Measurements from ENCODE around the gene ERC1.
"Not testable (repeated sequence)": the region's sequence is repeated elsewhere in the genome, so short reads cannot be mapped to it uniquely, and the experiment has no call there.

ERC1 gene

DNA sequence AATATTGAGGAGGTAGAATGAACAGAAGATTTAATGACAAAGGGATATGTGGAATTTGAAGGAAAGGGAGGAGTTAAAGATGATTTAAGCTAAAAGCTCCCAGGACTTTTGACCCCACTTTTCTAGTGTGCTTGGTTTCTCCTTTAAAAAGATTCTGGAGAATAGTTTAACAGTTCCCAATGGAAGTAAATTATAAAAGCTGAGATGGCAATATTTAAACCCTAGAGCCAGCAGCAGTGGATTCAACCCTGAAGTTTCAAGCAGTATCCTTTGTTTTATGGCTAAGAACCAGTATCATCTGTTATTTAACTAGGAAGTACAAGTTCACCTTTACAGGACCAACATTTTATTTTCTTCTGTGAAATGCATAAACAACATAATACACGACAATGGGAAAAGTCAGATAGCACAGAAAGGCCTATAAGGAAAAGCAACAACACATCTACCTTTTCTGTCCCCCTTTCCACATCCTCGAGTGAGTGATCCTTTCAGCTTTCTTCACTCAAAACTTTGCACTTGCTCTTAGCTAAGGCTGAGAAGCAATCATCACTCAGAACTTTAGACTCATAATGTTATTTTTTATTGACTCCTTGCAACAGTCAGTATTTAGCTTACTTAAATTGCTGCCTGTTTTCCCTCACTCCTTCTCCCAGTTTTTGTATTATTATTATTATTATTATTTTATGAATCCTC lies 338.9 kb downstream of the ERC1 start:
- no peak for DNase-seq

GRCh38 chr12:1330477-1330827 lies 339.4 kb downstream of the ERC1 start:
- DNase-seq = no peak

DNA sequence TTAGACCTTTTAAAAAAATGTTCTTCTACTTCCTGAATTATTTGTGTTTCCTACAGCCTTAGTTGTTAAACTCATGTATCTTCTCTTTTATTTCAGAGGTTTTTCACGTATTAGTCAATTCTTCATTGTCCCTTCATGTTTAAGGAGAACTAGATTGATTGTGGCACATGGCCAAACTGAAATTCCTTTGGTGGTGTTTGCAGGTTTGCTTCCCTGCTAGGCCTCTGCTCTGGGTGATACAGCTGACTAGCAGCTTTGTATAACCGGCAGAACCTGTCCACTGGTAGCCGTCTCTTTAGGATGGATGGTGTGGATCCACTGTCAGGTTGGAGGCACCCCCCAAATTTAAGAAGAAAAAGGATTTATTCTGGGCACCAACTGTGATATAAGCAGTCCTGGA lies 341.3 kb downstream of the ERC1 start:
- DNase-seq = no peak

DNA sequence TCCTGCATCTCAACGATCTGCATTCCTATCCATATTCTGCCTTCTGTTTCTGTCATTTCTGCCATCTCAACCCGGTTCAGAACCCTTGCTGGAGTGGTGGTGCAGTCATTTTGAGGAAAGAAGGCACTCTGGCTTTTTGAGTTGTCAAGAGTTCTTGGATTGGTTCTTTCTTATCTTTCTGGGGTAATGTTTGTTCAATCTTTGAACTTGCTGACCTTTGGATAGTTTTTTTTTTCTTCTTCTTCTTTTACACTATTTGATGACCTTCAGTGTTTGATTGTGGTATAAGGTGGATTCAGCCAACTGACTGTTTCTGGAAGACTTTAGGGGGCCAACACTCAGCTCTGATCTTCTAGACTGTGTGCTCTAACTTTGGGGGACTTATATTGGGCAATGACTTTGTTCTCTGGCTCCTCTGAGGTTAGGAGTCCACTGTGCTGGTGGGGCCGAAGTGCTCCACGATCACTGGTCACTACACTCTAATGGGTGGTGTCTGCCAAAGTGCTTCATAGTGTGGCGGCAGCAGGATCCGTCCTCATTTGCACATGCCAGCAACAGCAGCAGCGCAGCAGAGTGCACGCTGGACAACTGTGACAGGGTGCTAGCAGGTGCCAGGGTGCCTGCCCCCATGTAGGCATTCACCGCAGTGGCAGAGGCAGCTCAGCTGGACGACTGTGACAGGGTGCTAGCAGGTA lies 347.6 kb downstream of the ERC1 start:
- no peak for DNase-seq

DNA sequence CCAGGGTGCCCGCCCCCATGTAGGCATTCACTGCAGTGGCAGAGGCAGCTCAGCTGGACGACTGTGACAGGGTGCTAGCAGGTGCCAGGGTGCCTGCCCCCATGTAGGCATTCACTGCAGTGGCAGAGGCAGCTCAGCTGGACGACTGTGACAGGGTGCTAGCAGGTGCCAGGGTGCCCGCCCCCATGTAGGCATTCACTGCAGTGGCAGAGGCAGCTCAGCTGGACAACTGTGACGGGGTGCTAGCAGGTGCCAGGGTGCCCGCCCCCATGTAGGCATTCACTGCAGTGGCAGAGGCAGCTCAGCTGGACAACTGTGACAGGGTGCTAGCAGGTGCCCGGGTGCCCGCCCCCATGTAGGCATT lies 348.1 kb downstream of the ERC1 start:
- DNase-seq = not testable (repeated sequence)

DNA sequence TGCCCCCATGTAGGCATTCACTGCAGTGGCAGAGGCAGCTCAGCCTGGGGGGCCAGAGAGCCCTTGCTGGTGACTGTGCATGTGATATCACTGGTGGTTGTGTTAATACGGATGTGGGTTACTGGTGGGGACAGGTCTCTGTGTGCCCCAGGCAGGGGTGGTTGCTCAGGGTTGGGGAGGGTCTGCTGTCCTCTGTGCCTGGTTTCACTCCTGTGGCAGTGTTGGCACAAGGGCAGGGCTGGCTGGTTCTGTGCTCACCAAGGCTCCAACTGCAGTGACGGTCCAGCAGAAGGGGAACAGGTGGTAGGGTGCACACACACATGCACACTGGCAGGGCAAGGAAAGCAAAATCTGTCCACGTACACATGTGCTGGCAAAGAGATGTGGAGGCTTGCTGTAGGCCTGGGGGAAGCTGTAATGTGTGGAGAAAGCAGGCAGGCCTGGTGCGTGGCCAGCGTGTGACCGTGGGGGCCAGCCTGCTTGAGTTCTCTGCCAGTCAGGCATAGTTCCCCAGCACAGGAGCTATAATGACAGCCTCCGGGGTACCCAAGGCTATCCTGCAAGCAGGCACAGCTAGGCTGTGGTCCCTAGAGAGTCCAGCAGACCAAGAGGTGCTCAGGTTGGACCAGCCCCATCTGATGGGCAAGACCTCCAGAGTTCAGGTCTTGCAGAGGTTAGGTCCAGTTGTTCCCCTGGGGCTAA lies 348.7 kb downstream of the ERC1 start:
- DNase-seq = no peak

DNA sequence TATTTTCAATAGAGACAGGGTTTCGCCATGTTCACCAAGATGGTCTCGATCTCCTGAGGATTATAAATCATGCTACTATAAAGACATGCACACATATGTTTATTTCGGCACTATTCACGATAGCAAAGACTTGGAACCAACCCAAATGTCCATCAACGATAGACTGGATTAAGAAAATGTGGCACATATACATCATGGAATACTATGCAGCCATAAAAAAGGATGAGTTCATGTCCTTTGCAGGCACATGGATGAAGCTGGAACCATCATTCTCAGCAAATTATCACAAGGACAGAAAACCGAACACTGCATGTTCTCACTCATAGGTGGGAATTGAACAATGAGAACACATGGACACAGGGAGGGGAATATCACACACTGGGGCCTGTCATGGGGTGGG lies 350.2 kb downstream of the ERC1 start:
- DNase-seq = not testable (repeated sequence)

DNA sequence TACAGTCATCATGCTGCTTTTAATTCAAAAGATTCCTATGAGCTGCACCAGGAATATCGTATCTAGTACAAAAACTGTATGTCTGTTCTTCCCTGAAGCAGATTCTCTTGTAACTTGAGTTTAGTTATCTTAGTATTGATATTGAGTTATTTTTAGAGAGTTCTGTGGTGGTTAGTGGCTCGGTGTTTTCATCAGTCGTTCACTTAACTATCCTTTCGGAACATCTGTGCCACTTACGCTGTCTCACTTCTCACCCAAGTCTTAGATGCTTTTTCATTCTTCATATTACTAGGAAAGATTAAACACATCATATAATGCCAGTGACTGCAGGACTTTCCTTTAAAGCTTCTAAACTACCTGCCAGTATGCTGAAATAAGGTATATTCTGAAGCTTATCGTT lies 352.4 kb downstream of the ERC1 start:
- DNase-seq = no peak

DNA sequence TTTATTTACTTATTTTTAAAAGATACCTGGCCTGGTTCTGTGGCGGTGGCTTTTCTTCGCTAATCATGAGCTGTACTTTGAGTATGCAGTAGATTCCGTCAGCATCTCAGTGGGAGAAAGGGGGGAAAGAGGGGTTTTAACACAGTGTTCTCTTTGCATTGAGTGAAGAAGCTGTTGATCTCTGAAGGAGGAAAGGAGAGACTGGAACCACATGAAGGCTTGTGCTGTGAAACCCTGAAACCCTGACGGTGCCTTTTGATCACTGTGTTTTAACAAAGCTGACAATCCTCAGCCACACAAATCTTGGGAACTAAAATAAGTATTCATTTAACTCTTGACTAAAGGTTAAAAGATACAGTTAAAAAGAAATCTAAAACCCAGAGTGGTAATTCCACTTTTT lies 353.2 kb downstream of the ERC1 start:
- DNase-seq = no peak

DNA sequence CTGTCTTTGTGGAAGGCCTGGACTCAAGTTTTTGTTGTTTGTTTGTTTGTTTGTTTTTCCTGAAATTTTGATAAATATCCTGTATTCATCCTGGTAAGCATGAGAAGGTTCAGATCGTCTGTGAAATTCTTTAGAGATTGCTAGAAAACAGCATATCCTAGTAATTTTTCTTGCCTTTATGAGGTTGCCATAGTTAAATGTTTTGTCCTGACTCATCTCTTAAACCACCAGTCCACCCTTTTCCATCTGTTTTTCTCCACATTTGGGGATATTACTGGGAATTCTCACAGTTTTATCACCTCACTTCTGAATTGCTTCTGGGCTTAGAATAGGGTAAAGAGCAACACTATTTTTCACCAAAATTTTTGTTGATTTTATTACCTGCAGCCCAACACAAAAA lies 355.1 kb downstream of the ERC1 start:
- no peak for DNase-seq

DNA sequence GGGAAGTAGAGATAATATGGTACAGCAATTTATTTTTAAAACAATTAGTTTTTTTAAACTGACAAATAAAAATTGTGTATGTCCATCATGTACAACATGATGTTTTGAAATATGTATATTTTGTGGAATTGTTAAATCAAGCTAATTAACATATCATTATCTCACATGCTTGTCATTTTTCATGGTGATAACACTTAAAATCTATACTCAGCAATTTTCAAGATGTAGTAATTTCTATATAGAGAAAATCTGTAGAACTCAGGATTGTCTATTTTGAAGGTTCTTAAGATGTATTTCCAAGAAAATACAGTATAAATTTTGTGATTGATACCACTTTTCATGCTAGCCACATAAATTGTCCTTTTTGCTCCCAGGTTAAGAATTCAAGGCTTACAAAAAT lies 356.3 kb downstream of the ERC1 start:
- DNase-seq = no peak

- DNase-seq = no peak
These were observed 357.6 kb downstream of the ERC1 start for GRCh38 chr12:1348606-1349005.

GRCh38 chr12:1350055-1350933 lies 359.3 kb downstream of the ERC1 start:
- no peak for DNase-seq

DNA sequence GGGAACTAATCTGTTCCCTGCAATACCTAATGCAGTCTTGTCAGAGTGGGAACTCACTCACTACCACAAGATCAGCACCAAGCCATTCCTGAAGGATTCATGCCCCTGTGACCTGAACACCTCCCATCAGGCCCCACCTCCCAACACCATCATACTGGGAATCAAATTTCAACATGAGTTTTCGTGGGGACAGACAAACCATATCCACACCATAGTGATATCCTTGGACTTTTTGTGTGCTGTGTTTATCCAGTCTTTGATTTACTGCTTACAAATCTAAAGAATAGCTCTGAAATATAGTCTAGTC lies 359.9 kb downstream of the ERC1 start:
- no peak for DNase-seq

DNA sequence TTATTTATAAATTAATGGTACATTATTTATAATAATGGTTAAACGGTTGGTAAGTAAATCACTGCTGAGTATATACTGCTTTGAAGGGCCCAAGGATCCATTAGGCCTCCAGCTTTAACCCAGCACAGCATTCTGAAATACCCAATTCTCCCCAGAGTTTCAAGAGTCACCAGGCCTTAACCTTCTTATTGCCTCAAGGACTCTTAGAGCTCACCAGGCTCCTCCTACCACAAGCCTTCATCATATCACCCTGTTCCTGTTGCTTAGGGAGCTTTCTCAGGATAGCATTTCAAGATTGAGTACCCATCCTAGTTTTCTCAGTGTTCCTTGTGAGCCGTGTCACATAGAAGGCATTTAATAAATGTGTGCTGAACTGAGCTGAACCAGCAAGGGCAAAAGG lies 360.9 kb downstream of the ERC1 start:
- DNase-seq = no peak

GRCh38 chr12:1353451-1353850 lies 362.4 kb downstream of the ERC1 start:
- DNase-seq = no peak

DNA sequence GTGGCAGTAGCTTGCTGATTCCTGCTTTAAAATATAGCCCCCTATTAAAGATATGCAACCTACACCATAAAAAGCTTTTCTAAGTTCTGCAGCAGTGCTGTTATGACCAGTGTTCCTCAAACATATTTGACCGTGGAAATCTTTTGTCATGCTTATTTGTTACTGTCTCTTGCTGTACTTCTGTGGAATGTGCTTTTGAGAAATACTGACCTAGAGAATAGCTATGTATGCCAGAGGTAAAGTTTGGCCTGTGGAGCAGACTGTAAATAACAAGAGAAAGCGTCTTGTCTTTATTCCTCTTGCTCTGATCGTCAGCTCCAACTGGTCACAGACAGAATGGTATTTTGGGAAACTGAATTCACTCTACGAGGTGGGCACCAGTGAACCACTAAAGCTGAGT lies 364.4 kb downstream of the ERC1 start:
- no peak for DNase-seq

GRCh38 chr12:1355871-1356270 lies 364.8 kb downstream of the ERC1 start:
- not testable (repeated sequence) for DNase-seq

GRCh38 chr12:1356285-1356684 lies 365.3 kb downstream of the ERC1 start:
- DNase-seq = no peak

DNA sequence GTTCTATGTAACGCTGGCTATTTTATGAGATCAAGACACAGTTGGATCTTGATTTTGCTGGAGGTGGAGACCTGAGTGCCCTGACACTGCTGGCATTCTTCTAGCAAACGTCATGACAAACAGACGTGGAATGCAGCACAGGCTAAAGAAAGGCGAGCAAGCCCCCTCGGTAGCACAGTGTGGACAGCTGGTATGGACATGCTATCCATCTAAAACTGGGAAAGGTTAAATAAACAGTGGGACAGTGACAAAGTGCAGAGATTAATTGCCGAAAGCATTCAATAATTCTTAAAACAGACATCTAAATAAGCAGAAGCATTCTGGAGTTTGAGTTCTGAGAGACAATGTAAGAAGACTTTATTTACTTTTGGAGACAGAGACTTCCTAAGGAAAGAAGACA lies 366.1 kb downstream of the ERC1 start:
- DNase-seq = no peak

GRCh38 chr12:1357711-1358110 lies 366.7 kb downstream of the ERC1 start:
- DNase-seq = no peak

DNA sequence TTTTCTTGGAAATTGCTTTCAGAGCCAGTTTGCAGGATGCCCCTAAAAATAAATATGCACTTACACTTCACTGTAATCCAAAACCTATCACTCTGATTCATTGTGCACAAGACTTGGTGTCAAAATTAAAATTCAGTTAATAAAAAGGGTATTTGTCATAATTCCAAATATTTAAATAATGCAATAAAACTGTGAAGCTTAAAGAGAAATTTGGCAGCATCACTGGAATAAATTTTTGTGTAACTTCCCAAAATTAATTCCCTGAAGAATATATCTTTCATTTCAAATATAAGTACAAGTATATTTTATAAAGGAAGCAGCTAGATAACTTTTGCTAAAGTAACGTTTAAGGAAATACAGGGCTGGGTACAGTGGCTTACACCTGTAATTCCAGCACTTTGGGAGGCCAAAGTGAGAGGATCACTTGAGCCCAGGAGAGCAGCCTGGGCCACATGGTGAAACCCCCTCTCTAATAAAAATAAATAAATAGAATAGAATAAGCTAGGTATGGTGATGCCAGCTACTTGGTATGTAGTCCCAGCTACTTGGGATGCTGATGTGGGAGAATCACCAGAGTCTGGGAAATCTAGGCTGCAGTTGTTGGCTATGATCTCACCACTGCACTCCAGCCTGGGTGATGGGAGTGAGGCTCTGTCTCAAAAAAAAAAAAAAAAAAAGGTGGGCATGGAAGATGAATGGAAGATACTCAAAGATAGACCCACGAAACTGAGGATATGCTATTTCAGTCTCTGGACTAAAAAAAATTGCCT lies 369.6 kb downstream of the ERC1 start:
- no peak for DNase-seq

GRCh38 chr12:1362143-1362662 lies 371.2 kb downstream of the ERC1 start:
- no peak for DNase-seq
